Upper lobe of left lung (tissue), 6 donors: ENCODE results near the gene SVBP. TPM values are rescaled to one million over a fixed set of nuclear protein-coding genes. Genes with fewer than 3 reads are reported as not detected.

Experiments used
- ATAC-seq, 2 donors: fragments of 200-7000 bp; cut with Tn5 transposase; one replicate each; pipeline ENCODE4 v1.9.1; 2022; ENCODE audit warnings: mild to moderate bottlenecking in 2 of 2, moderate library complexity in 2 of 2; ENCODE audit not compliant: low FRiP score in 2 of 2
- DNase-seq, 2 donors: peaks; one replicate each; pipeline ENCODE4 v3.0.0-alpha.2; 2019 to 2020
- H3K27ac ChIP-seq, 4 donors: fragments of 200-600 bp; sonication (generic); one replicate each; pipeline ENCODE4 v1.5.1; 2016 to 2019
- H3K27me3 ChIP-seq, 4 donors: fragments of 200-600 bp; sonication (generic); one replicate each; pipeline ENCODE4 v1.5.1; 2017 to 2019
- H3K36me3 ChIP-seq, 4 donors: fragments of 200-600 bp; sonication (generic); one replicate each; pipeline ENCODE4 v1.5.1; 2016 to 2019
- H3K4me1 ChIP-seq, 4 donors: fragments of 200-600 bp; sonication (generic); one replicate each; pipeline ENCODE4 v1.5.1; 2018 to 2019
- H3K4me3 ChIP-seq, 4 donors: fragments of 200-600 bp; sonication (generic); one replicate each; pipeline ENCODE4 v1.5.1; 2017 to 2019; ENCODE audit warnings: mild to moderate bottlenecking in 2 of 4, moderate library complexity in 1 of 4
- H3K9me3 ChIP-seq, 4 donors: fragments of 200-600 bp; sonication (generic); one replicate each; pipeline ENCODE4 v1.5.1; 2018 to 2019
- CTCF ChIP-seq, 6 experiments: fragments of 450-650 bp in 4 of 6; fragments of 200-600 bp in 2 of 6; sonication (generic) in 2 of 6; IDR thresholded peaks; one replicate each; pipeline ENCODE4 v1.5.1; 2016 to 2019; ENCODE audit warnings: antibody characterized with exemption in 6 of 6
- EP300 ChIP-seq, 4 donors: sonication (generic); formaldehyde crosslinking; IDR thresholded peaks; one replicate each; pipeline ENCODE4 v1.5.1; 2017; ENCODE audit warnings: antibody characterized with exemption in 4 of 4, control low read depth in 2 of 4
- POLR2A ChIP-seq, 4 donors: fragments of 450-650 bp; IDR thresholded peaks; one replicate each; pipeline ENCODE4 v1.5.1; 2016 to 2017; ENCODE audit warnings: antibody characterized with exemption in 4 of 4, mild to moderate bottlenecking in 2 of 4
- POLR2AphosphoS5 ChIP-seq, 2 donors: sonication (generic); formaldehyde crosslinking; IDR thresholded peaks; one replicate each; pipeline ENCODE4 v1.5.1; 2017; ENCODE audit warnings: antibody characterized with exemption in 2 of 2
- WGBS, 2 donors: methylation state at CpG; one replicate each; pipeline ENCODE4 v1.1.5; 2017 to 2018; 5-methylcytosine and 5-hydroxymethylcytosine counted together
- total RNA-seq, 6 donors: library from RNA; depleted of rRNA in 4 of 6; stranded (reverse); fragments of >200 nt in 4 of 6; gene quantifications; one replicate each; pipeline versions ENCODE4 v1.1.0 to v1.2.1, GENCODE V29; 2016 to 2021
- donor health status: DM: no; HTN: no; CAD: no; lungs with moderate emphysema.
- donor health status: DM: no; HTN: yes; CAD: no; lungs with severe emphysema.

The SVBP gene
- total RNA-seq, 6 donors from 2014 or later: 5.9 to 32.5 (median 15.4) TPM

- DNase-seq (peak in 1 of 2 donors; percentile 86), ATAC-seq (peak; percentile 28 to 60)
- Histone ChIP-seq H3K27ac (no peak within 1 kb of the TSS), H3K4me1 (peaks cover 10 to 15% (median 13%) of the 10 kb centered on the region in 4 donors), H3K27me3 (no peaks in the 10 kb centered on the region), H3K36me3 (peaks cover 0 to 5% (median 2%) of the 10 kb centered on the region in 4 donors), H3K9me3 (no peaks in the 10 kb centered on the region), H3K4me3 (peak within 1 kb of the TSS; percentile 25 to 51 (median 46))
- 6 to 14% methylated on average over 19 to 29 of the region's 54 CpGs for WGBS, 2 donors
- TF ChIP-seq CTCF (IDR thresholded peaks at IDR 0.05) (no peak), EP300 (IDR thresholded peaks at IDR 0.05) (no peak), POLR2AphosphoS5 (IDR thresholded peaks at IDR 0.05) (no peak), POLR2A (IDR thresholded peaks at IDR 0.05) (no peak)
Measured at GRCh38 chr1:42784946-42785693, 32.1 kb downstream of the SVBP start, which contains the start of gene TMEM269. TSS of gene TMEM269 (plus strand) at chr1:42784991. CDS start at chr1:42789894, 4,903 bp downstream.

GRCh38 chr1:42784547-42784945 lies 32.7 kb downstream of the SVBP start:
- DNase-seq (peak in 1 of 2 donors; percentile 61), ATAC-seq (peak in 1 of 2 donors; percentile 4)
- H3K27me3 ChIP-seq: no peaks in the 10 kb centered on the region
- H3K4me1 ChIP-seq: peaks cover 10 to 15% (median 13%) of the 10 kb centered on the region in 4 donors
- H3K36me3 ChIP-seq: peaks cover 0 to 8% (median 2%) of the 10 kb centered on the region in 4 donors
- 92 to 96% methylated on average over 18 of the region's 18 CpGs for WGBS, 2 donors
- peak overlapping the region in 2 of 4 donors; percentile 49 to 51 for H3K4me3 ChIP-seq
- no peaks in the 10 kb centered on the region for H3K9me3 ChIP-seq
- no peak for TF ChIP-seq POLR2A (IDR thresholded peaks at IDR 0.05)
- no peak for TF ChIP-seq CTCF (IDR thresholded peaks at IDR 0.05)
- no peak for TF ChIP-seq EP300 (IDR thresholded peaks at IDR 0.05)
- no peak for TF ChIP-seq POLR2AphosphoS5 (IDR thresholded peaks at IDR 0.05)
- no peak overlapping the region for H3K27ac ChIP-seq

- ATAC-seq: no peak
- TF ChIP-seq POLR2A (IDR thresholded peaks at IDR 0.05): no peak
- Histone ChIP-seq H3K27ac (no peak overlapping the region), H3K4me1 (peaks cover 10 to 15% (median 13%) of the 10 kb centered on the region in 4 donors), H3K4me3 (no peak overlapping the region), H3K36me3 (peaks cover 0 to 17% (median 2%) of the 10 kb centered on the region in 4 donors), H3K9me3 (no peaks in the 10 kb centered on the region), H3K27me3 (no peaks in the 10 kb centered on the region)
- DNase-seq: no peak
- WGBS, 2 donors: 95 to 96% methylated on average over 2 of the region's 2 CpGs
Measured at GRCh38 chr1:42783092-42783491, 34.1 kb downstream of the SVBP start.

DNA sequence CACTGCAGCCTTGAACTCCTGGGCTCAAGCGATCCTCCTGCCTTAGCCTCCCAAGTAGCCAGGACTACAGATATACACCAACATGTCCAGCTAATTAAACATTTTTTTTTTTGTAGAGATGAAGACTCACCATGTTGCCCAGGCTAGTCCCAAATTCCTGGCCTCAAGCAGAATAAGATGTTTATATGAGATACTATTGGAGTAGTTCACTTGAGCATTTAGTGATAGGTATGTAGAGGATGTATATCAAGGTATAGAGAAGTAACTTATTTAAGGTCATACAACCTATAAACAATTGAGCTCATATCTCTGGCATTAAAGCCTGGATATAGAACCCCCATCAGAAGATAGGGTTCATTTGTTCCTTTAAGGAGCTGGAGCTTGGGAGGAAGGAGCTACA lies 37.0 kb downstream of the SVBP start:
- DNase-seq (no peak), ATAC-seq (no peak)
- WGBS, 2 donors: 86 to 95% methylated on average over 1 of the region's 1 CpG
- H3K27me3 ChIP-seq: no peaks in the 10 kb centered on the region
- H3K9me3 ChIP-seq: no peaks in the 10 kb centered on the region
- TF ChIP-seq POLR2AphosphoS5 (IDR thresholded peaks at IDR 0.05): no peak
- no peak for TF ChIP-seq POLR2A (IDR thresholded peaks at IDR 0.05)
- TF ChIP-seq EP300 (IDR thresholded peaks at IDR 0.05): no peak
- TF ChIP-seq CTCF (IDR thresholded peaks at IDR 0.05): no peak
- H3K36me3 ChIP-seq: peaks cover 7 to 43% (median 19%) of the 10 kb centered on the region in 4 donors
- peaks cover 4 to 6% (median 5%) of the 10 kb centered on the region in 4 donors for H3K4me1 ChIP-seq
- H3K27ac ChIP-seq: no peak overlapping the region
- H3K4me3 ChIP-seq: no peak overlapping the region

GRCh38 chr1:42779725-42780124 lies 37.5 kb downstream of the SVBP start:
- Histone ChIP-seq H3K27me3 (no peaks in the 10 kb centered on the region), H3K27ac (no peak overlapping the region), H3K4me3 (no peak overlapping the region), H3K9me3 (no peaks in the 10 kb centered on the region), H3K36me3 (peaks cover 12 to 48% (median 24%) of the 10 kb centered on the region in 4 donors), H3K4me1 (peaks cover 0 to 2% (median under 1%) of the 10 kb centered on the region in 4 donors)
- ATAC-seq (no peak), DNase-seq (no peak)
- 82 to 85% methylated on average over 2 of the region's 2 CpGs for WGBS, 2 donors
- no peak for TF ChIP-seq CTCF (IDR thresholded peaks at IDR 0.05)
- no peak for TF ChIP-seq EP300 (IDR thresholded peaks at IDR 0.05)
- no peak for TF ChIP-seq POLR2A (IDR thresholded peaks at IDR 0.05)
- no peak for TF ChIP-seq POLR2AphosphoS5 (IDR thresholded peaks at IDR 0.05)
